Umbilical cord (tissue), 2 donors: ENCODE results near the gene OR5A2. TPM values are rescaled to one million over a fixed set of nuclear protein-coding genes. Genes with fewer than 3 reads are reported as not detected.
"Not testable (repeated sequence)": the region's sequence is repeated elsewhere in the genome, so short reads cannot be mapped to it uniquely, and the experiment has no call there.

Experiments
- DNase-seq: peaks from one replicate; pipeline ENCODE4 v3.0.0-alpha.2; 2015; ENCODE audit warnings: low spot score
- total RNA-seq: library from RNA; depleted of rRNA; stranded (reverse); fragments of >200 nt; gene quantifications from one replicate; pipeline ENCODE4 v1.2.3, GENCODE V29; 2014; ENCODE audit warnings: low replicate concordance; ENCODE audit not compliant: insufficient read depth

OR5A2 gene, protein sequence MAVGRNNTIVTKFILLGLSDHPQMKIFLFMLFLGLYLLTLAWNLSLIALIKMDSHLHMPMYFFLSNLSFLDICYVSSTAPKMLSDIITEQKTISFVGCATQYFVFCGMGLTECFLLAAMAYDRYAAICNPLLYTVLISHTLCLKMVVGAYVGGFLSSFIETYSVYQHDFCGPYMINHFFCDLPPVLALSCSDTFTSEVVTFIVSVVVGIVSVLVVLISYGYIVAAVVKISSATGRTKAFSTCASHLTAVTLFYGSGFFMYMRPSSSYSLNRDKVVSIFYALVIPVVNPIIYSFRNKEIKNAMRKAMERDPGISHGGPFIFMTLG
- total RNA-seq = 4.3 TPM

GRCh38 chr11:59426361-59427067 lies at the start of gene OR5A2:
Gene OR5A2 (minus strand): TSS chr11:59426413. CDS start chr11:59422953, 3,460 bp downstream.
- no peak for DNase-seq

DNA sequence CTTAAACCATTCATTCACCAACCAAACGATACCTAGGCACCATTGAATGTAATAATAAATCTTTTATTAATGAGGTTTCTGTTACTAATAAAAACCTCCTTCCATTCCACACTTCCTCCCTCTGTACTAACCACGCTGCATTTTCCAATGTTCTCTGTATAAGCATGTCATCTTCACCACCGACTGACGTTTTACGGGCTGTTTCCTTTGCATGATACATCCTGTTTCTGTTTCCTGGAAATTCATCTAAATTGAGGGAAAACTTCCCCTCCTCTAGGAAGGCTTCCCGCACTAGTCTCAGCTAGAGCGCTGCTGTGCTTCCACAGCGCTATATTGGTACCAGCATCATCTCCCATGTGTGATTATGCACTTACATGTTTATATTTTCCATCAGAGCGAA lies 49.0 kb upstream of the OR5A2 start:
- no peak for DNase-seq

- no peak for DNase-seq
These were observed 46.8 kb upstream of the OR5A2 start, which contains the start of gene OR4D10 for GRCh38 chr11:59473015-59473414. Gene OR4D10 (plus strand): TSS chr11:59473315. CDS start chr11:59477430, 4,115 bp downstream.

GRCh38 chr11:59463190-59463641 lies 37.0 kb upstream of the OR5A2 start:
- DNase-seq = peak; percentile 28

- no peak for DNase-seq
These were observed 33.7 kb upstream of the OR5A2 start for GRCh38 chr11:59459916-59460315.

DNA sequence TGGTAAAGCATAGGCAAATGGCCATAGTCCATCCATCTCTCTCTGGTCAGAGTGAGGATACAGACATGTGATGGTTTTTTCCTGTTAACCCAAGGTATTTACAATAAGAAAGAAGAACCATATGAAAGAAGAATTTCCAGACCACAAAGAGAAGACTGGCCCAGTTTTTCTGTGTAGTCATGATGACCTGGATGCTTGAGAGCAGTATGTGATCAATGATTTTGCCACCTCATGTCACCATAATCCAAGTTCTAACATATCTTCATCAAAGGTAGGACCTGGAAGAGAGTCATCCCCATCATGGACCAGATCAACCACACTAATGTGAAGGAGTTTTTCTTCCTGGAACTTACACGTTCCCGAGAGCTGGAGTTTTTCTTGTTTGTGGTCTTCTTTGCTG lies 30.4 kb upstream of the OR5A2 start, which contains the start of gene OR4D6:
OR4D6 (plus strand) TSS at position 301 of the 400 bp plus-strand sequence; CDS start at position 301, 0 bp downstream.
- no peak for DNase-seq

GRCh38 chr11:59448484-59448883 lies 22.3 kb upstream of the OR5A2 start:
- no peak for DNase-seq

DNA sequence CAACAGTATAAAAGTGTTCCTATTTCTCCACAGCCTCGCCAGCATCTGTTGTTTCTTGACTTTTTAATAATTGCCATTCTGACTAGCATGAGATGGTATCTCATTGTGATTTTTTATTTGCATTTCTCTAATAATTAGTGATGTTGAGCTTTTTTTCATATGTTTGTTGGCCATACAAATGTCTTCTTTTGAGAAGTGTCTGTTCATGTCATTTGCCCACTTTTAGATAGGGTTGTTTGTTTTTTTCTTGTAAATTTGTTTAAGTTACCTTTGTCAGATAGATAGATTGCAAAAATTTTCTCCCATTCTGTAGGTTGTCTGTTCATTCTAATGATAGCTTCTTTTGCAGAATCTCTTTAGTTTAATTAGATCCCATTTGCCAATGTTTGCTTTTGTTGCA lies 19.4 kb upstream of the OR5A2 start:
- DNase-seq = not testable (repeated sequence)

DNA sequence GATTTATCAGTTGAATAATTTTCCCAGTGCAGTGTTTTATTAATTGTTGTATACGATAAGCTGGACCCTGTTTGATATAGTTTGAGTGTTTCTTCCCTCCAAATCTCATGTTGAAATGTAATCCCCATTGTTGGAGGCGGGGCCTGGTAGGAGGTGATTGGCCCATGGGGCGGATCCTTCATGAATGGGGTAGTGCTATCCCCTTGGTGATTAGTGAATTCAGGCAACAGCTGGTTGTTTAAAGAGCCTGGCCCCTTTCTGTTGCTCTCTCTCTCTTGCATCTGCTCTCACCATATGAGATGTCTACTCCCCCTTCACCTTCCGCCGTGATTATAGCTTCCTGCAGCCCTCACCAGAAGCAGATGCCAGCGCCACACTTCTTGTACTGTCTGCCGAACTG lies 11.6 kb upstream of the OR5A2 start:
- DNase-seq = no peak

GRCh38 chr11:59436169-59436568 lies 10.0 kb upstream of the OR5A2 start, which contains the start of gene OR5A1:
Gene OR5A1 (plus strand): TSS chr11:59436469. CDS start chr11:59443169, 6,700 bp downstream.
- DNase-seq = no peak

DNA sequence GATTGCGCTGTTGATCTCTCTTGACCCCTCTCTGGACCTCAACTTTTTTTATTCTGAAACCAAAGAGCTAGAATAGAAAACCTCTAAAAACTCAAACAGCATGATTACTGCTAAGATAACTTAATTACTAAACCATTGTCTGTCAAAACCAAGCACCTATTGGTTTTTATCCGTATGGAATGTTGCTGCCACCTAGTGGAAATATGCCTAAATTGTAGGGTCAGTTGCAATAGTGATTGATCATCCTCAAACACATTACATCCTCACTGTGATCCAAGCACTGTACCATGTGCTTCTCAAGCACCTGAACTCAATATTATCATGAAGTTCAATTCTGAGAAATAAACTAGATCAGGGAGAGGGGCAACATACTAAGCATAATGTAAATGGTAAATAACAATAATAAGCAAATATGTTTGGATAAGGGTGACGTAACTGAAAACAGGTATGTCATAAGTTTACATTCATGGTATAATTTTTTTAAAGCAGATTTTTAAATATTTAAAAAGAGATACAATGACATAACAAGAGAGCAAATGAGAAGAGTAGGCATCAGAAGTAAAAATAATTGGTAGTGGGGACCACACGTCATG lies 3.8 kb upstream of the OR5A2 start:
- peak; percentile 24 for DNase-seq

GRCh38 chr11:59427068-59427382 lies 812 bp upstream of the OR5A2 start:
- DNase-seq = no peak

- no peak for DNase-seq
These were observed 1.1 kb downstream of the OR5A2 start for GRCh38 chr11:59425131-59425530.

GRCh38 chr11:59423835-59424234 lies 2.4 kb downstream of the OR5A2 start:
- DNase-seq = no peak

DNA sequence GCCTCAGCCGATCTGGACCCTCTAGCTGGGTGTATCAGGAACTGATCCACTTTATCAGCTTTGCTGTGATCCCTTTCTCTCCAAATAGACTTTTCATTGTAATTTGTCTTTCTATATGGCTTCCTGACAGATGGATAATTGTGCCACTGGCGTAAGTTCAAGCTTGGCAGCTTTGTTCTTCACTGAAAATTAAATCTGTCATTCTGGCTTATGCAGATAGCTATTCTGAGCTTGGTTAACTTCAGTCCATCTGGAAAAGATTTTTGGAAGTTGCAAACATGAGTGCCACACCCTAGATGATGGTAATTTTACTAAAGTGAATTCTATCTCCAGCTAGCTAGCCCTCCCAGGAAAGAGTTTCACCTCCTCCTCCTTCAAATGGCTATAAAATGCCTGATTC lies 8.1 kb downstream of the OR5A2 start:
- DNase-seq = peak; percentile 5

DNA sequence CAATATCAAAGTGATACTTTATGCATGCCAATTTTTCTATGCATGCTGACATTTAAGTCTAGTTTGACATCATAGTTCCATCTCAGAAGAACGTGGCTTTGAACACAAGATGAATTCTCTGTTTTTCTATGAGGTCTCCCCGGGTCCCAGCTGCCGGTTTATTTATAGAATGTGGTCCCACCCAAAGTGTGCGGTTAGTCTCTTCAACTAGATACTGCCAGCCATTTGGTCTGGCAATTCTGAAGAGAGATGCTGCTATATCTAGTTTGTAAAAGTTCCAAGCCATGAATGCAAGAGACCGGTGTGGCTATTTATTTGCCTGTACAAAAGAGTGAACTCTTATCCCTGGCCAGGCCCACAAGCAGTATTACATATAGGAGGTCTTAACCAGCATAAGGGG lies 9.2 kb downstream of the OR5A2 start:
- DNase-seq = peak; percentile 3

GRCh38 chr11:59416613-59417012 lies 9.6 kb downstream of the OR5A2 start:
- no peak for DNase-seq

GRCh38 chr11:59415111-59415510 lies 11.1 kb downstream of the OR5A2 start:
- DNase-seq = no peak

DNA sequence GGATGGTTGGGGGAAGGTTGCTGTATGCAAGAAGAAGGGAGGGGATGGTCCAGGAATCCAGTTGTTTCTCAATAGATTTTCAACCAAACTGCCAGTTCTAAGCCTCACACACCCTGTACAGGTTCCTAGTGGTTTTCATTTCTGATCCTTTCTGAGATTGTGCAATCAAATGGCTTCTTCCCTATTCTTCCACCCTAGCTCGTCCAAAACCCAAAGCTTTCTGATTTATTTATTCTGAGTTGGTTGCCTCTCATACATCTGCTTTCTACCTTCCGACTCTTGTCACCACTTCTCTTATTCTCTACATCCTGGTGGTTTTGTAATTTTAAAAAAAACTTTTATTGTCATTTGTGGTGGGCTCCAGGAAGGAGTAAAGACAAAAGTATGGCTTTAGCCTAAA lies 12.6 kb downstream of the OR5A2 start:
- DNase-seq = no peak

DNA sequence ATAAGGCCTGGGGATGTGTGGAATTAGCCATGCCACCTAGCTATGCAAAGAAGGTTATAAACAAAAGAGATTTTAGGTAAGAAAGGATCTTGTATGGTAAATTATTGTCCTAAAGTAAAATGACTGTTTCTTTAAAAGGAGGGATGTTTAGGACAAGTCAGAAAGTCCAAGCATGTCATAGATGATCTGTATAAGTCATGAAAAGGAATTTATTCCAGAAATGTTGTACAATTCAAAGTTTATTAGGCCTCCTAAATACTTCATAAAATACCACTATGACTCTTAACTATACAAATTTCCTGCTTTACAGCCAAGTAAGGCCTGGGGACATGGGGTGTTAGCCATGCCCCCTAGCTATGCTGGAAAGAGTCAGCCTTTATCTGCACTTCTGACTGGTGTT lies 22.7 kb downstream of the OR5A2 start:
- DNase-seq = no peak

DNA sequence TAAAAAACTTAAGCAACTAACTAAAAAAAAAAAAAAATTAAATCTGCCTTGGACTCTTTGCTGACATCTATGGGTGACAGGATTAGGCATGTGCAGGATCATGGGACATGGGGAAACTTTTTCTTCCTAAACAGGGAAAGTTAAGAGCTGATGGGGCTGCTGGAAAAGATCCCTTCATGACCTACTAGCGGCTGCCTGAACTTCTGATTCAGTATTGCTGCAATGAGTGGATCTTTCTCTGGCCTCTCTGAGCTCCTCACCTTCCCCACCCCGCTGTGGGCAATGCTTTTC lies 25.0 kb downstream of the OR5A2 start:
- DNase-seq = no peak

DNA sequence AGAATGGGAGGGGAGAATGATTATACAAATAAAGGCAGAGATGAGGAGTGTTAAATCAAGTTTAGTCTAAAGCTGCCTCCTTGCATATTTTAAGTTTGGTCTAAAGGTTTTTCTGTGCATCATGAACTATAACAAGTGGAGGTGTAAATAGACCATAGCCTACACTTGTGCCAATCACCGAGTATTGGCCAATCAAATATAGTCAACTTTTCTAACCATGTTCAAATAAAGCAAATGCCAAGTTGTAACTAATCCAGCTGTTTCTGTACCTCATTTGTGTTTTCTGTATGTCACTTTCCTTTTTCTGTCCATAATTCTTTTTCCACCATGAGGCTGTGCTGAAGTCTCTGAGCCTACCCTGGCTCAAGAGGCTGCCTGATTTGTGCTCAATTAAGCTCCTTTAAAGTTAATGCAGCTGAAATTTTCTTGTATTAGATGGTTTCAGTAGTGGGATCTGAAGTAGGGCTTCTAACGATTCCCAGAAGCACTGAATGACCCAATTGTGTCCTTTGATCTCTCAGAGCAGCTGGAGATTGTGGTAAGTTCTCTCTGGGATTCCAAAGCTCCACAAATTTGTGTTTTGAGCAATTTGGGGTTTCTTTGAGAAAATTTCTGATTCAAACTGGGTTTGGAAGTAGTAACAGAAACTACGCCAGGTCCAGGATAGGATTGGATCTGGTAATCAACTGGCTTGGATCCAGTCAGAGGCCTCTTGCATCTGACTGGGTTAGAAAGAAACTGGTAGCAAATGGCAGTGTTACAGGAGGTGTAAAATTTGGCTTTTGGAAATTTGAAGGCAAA lies 25.6 kb downstream of the OR5A2 start:
- no peak for DNase-seq
